Measurements from ENCODE around the gene TMEM51.

GRCh38 chr1:15197591-15198447 is 44.3 kb downstream of the TMEM51 start:
- TF ChIP-seq CTCF (IDR thresholded peaks at IDR 0.05) = no peak
- no peak for TF ChIP-seq POLR2A (IDR thresholded peaks at IDR 0.05)
